Measurements from ENCODE around the gene LAMA5. TPM values are rescaled to one million over a fixed set of nuclear protein-coding genes. Genes with fewer than 3 reads are reported as not detected.
A peak's percentile ranks its signal among the peaks of the same experiment; 100 is the strongest.

The LAMA5 gene
- total and polyA plus RNA-seq, 3 experiments from 2014 or later: 0.13 to 0.78 TPM; not detected in 1

GRCh38 chr20:62332421-62332820 is 34.7 kb downstream of the LAMA5 start:
- Mint-ChIP-seq H3K4me1 (no peaks in the 10 kb centered on the region), H3K27ac (no peak overlapping the region), H3K4me3 (no peak overlapping the region), H3K36me3 (no peaks in the 10 kb centered on the region), H3K27me3 (no peaks in the 10 kb centered on the region), H3K9me3 (no peaks in the 10 kb centered on the region)
- Histone ChIP-seq H3K27ac (ENCODE audit: low read depth, low read length) (no peak overlapping the region), H3K36me3 (ENCODE audit: insufficient read depth, low read length) (no peaks in the 10 kb centered on the region), H3K4me3 (ENCODE audit: low read length) (no peak overlapping the region), H3K4me1 (ENCODE audit: insufficient read depth, low read length) (no peaks in the 10 kb centered on the region), H3K27me3 (ENCODE audit: insufficient read depth, low read length, poor library complexity, severe bottlenecking) (no peaks in the 10 kb centered on the region), H3K9me3 (ENCODE audit: low read length) (no peaks in the 10 kb centered on the region)
- ChIA-PET CTCF (no interaction called here), POLR2A (no interaction called here)
- no peak for DNase-seq

DNA sequence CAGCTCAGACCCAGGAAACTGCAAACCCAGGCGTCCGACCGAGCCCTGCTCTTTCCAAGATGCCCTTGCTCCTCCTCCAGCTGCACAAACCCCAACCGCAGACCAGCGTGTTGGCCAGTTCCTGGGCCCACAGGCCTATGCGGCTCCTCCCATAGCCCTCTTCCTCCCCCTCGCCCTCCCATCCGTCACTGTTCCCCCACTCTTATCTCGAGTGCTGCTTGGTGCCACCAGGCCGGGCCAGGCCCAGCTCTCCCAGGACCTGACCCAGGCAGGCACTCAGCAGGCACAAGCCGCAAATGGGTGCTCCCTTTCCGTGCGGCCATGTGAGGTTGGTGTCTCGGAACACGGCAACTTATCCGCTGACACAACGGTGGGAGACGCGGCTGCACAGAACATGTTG is 35.8 kb downstream of the LAMA5 start:
- no peak overlapping the region for H3K27ac ChIP-seq (ENCODE audit: low read depth, low read length)
- H3K27ac Mint-ChIP-seq: no peak overlapping the region

GRCh38 chr20:62330576-62331317 is 36.4 kb downstream of the LAMA5 start:
- Histone ChIP-seq H3K9me3 (ENCODE audit: low read length) (no peaks in the 10 kb centered on the region), H3K36me3 (ENCODE audit: insufficient read depth, low read length) (no peaks in the 10 kb centered on the region), H3K4me3 (ENCODE audit: low read length) (no peak overlapping the region), H3K27ac (ENCODE audit: low read depth, low read length) (no peak overlapping the region), H3K27me3 (ENCODE audit: insufficient read depth, low read length, poor library complexity, severe bottlenecking) (no peaks in the 10 kb centered on the region), H3K4me1 (ENCODE audit: insufficient read depth, low read length) (no peaks in the 10 kb centered on the region)
- Mint-ChIP-seq H3K4me3 (no peak overlapping the region), H3K9me3 (no peaks in the 10 kb centered on the region), H3K27me3 (no peaks in the 10 kb centered on the region), H3K4me1 (no peaks in the 10 kb centered on the region), H3K27ac (no peak overlapping the region), H3K36me3 (no peaks in the 10 kb centered on the region)
- POLR2A ChIA-PET: no interaction called here
- no peak for DNase-seq
- CTCF ChIA-PET: no interaction called here

More for the DNA sequence above, 35.8 kb downstream of the LAMA5 start:
- no peaks in the 10 kb centered on the region for H3K27me3 ChIP-seq (ENCODE audit: insufficient read depth, low read length, poor library complexity, severe bottlenecking)
- ChIA-PET CTCF (interaction anchor here (0.7 kb wide), 1 partner anchor 12 kb away, joined by 3 read pairs; no protein-coding TSS in a partner anchor), POLR2A (no interaction called here)
- Mint-ChIP-seq H3K27me3 (no peaks in the 10 kb centered on the region), H3K4me1 (no peaks in the 10 kb centered on the region), H3K4me3 (no peak overlapping the region), H3K36me3 (no peaks in the 10 kb centered on the region), H3K9me3 (no peaks in the 10 kb centered on the region)
- no peak for DNase-seq
- H3K4me1 ChIP-seq (ENCODE audit: insufficient read depth, low read length): no peaks in the 10 kb centered on the region
- no peaks in the 10 kb centered on the region for H3K9me3 ChIP-seq (ENCODE audit: low read length)
- H3K36me3 ChIP-seq (ENCODE audit: insufficient read depth, low read length): no peaks in the 10 kb centered on the region
- H3K4me3 ChIP-seq (ENCODE audit: low read length): no peak overlapping the region

- Mint-ChIP-seq H3K9me3 (no peaks in the 10 kb centered on the region), H3K4me3 (no peak overlapping the region), H3K36me3 (no peaks in the 10 kb centered on the region), H3K4me1 (no peaks in the 10 kb centered on the region), H3K27ac (no peak overlapping the region), H3K27me3 (no peaks in the 10 kb centered on the region)
- Histone ChIP-seq H3K36me3 (ENCODE audit: insufficient read depth, low read length) (no peaks in the 10 kb centered on the region), H3K27me3 (ENCODE audit: insufficient read depth, low read length, poor library complexity, severe bottlenecking) (no peaks in the 10 kb centered on the region), H3K4me3 (ENCODE audit: low read length) (no peak overlapping the region), H3K9me3 (ENCODE audit: low read length) (no peaks in the 10 kb centered on the region), H3K27ac (ENCODE audit: low read depth, low read length) (no peak overlapping the region), H3K4me1 (ENCODE audit: insufficient read depth, low read length) (no peaks in the 10 kb centered on the region)
- ChIA-PET CTCF (no interaction called here), POLR2A (no interaction called here)
- no peak for DNase-seq
Observed at GRCh38 chr20:62329389-62330377, 37.4 kb downstream of the LAMA5 start.

GRCh38 chr20:62328684-62329388 is 38.3 kb downstream of the LAMA5 start:
- no peaks in the 10 kb centered on the region for H3K27me3 ChIP-seq (ENCODE audit: insufficient read depth, low read length, poor library complexity, severe bottlenecking)
- Mint-ChIP-seq H3K27ac (no peak overlapping the region), H3K9me3 (no peaks in the 10 kb centered on the region), H3K4me3 (no peak overlapping the region), H3K36me3 (no peaks in the 10 kb centered on the region), H3K4me1 (no peaks in the 10 kb centered on the region), H3K27me3 (no peaks in the 10 kb centered on the region)
- no peak overlapping the region for H3K27ac ChIP-seq (ENCODE audit: low read depth, low read length)
- ChIA-PET POLR2A (no interaction called here), CTCF (no interaction called here)
- H3K4me1 ChIP-seq (ENCODE audit: insufficient read depth, low read length): no peaks in the 10 kb centered on the region
- H3K4me3 ChIP-seq (ENCODE audit: low read length): no peak overlapping the region
- DNase-seq: no peak
- H3K36me3 ChIP-seq (ENCODE audit: insufficient read depth, low read length): no peaks in the 10 kb centered on the region
- H3K9me3 ChIP-seq (ENCODE audit: low read length): no peaks in the 10 kb centered on the region

DNA sequence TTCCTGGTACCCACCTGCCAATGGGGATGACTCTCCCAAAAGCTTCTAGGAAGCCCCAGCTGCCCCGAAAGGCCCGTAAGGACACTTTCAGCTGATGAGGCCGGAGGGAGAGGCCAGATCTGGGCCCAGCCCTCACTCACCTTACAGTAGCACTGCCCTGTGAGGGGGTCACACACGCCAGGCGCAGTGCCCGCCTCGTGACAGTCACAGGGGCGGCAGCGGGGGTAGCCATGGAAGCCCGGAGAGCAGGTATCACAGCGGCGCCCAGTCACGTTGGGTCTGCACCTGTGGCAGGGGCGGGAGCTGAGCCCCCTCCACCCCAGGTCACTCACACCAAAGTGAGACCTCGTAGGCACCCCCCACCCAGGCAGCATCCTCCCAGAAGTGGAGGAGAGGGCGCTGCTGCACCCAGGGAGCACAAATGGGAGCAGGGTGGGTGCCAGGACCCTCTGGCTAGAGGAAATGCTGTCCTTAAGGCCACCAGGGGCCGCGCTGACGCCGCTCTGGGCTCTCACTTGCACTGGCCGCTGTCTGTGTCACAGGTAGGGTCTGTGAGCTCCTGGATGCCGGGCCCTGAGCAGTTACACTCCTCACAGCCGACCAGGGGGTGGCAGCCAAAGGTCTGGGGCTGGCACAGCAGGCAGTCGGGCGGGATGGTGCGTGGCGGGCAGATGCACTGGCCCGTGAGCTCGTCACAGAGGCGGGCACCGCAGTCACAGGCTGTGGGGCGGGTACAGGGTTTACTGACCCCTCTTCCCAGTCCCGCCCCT is 39.2 kb downstream of the LAMA5 start:
- no peaks in the 10 kb centered on the region for H3K36me3 ChIP-seq (ENCODE audit: insufficient read depth, low read length)
- H3K27ac Mint-ChIP-seq: peak overlapping the region in 1 of 8 donors; percentile 60
- CTCF ChIA-PET: no interaction called here
- H3K27me3 Mint-ChIP-seq: no peaks in the 10 kb centered on the region
- no peaks in the 10 kb centered on the region for H3K4me1 ChIP-seq (ENCODE audit: insufficient read depth, low read length)
- no peaks in the 10 kb centered on the region for H3K4me1 Mint-ChIP-seq
- no peak for DNase-seq
- H3K9me3 ChIP-seq (ENCODE audit: low read length): no peaks in the 10 kb centered on the region
- POLR2A ChIA-PET: no interaction called here
- no peaks in the 10 kb centered on the region for H3K27me3 ChIP-seq (ENCODE audit: insufficient read depth, low read length, poor library complexity, severe bottlenecking)
- H3K4me3 ChIP-seq (ENCODE audit: low read length): no peak overlapping the region
- H3K27ac ChIP-seq (ENCODE audit: low read depth, low read length): no peak overlapping the region
- no peaks in the 10 kb centered on the region for H3K9me3 Mint-ChIP-seq
- no peaks in the 10 kb centered on the region for H3K36me3 Mint-ChIP-seq
- no peak overlapping the region for H3K4me3 Mint-ChIP-seq

- no peaks in the 10 kb centered on the region for H3K36me3 ChIP-seq (ENCODE audit: insufficient read depth, low read length)
- POLR2A ChIA-PET: no interaction called here
- H3K4me1 ChIP-seq (ENCODE audit: insufficient read depth, low read length): no peaks in the 10 kb centered on the region
- H3K27me3 ChIP-seq (ENCODE audit: insufficient read depth, low read length, poor library complexity, severe bottlenecking): no peaks in the 10 kb centered on the region
- Mint-ChIP-seq H3K27ac (peak overlapping the region in 1 of 8 donors; percentile 60), H3K9me3 (no peaks in the 10 kb centered on the region), H3K4me1 (no peaks in the 10 kb centered on the region), H3K36me3 (no peaks in the 10 kb centered on the region), H3K27me3 (no peaks in the 10 kb centered on the region), H3K4me3 (no peak overlapping the region)
- no peaks in the 10 kb centered on the region for H3K9me3 ChIP-seq (ENCODE audit: low read length)
- H3K4me3 ChIP-seq (ENCODE audit: low read length): no peak overlapping the region
- DNase-seq: no peak
- CTCF ChIA-PET: interaction anchor here (1.2 kb wide), 1 partner anchor 27 kb away, joined by 3 read pairs; no protein-coding TSS in a partner anchor
- H3K27ac ChIP-seq (ENCODE audit: low read depth, low read length): no peak overlapping the region
Observed at GRCh38 chr20:62326959-62327725, 40.0 kb downstream of the LAMA5 start.
